Liver (tissue), 9 donors: ENCODE results near the gene DOK6. TPM values are rescaled to one million over a fixed set of nuclear protein-coding genes. Genes with fewer than 3 reads are reported as not detected.

Experiments used
- DNase-seq: peaks from one replicate; pipeline ENCODE4 v3.0.0-alpha.2; 2017; ENCODE audit warnings: low spot score
- H3K27ac ChIP-seq, 2 donors: one replicate each; pipeline ENCODE4 v1.7.0; 2013; ENCODE audit warnings: inconsistent platforms in 2 of 2, low read length in 2 of 2, control low read depth in 1 of 2, low read depth in 1 of 2, mild to moderate bottlenecking in 1 of 2
- H3K27me3 ChIP-seq, 4 donors: one replicate each; pipeline versions ENCODE4 v1.6.1 to v1.7.0; 2013; ENCODE audit warnings: low read length in 3 of 4, inconsistent platforms in 1 of 4, mild to moderate bottlenecking in 1 of 4, moderate library complexity in 1 of 4; ENCODE audit not compliant: control insufficient read depth in 4 of 4, insufficient read depth in 4 of 4
- H3K36me3 ChIP-seq, 4 donors: one replicate each; pipeline versions ENCODE4 v1.6.1 to v1.7.0; 2013; ENCODE audit warnings: low read length in 3 of 4, mild to moderate bottlenecking in 3 of 4, low read depth in 1 of 4, moderate library complexity in 1 of 4; ENCODE audit not compliant: control insufficient read depth in 4 of 4, insufficient read depth in 3 of 4
- H3K4me1 ChIP-seq, 4 donors: one replicate each; pipeline versions ENCODE4 v1.6.1 to v1.7.0; 2013; ENCODE audit warnings: low read length in 3 of 4, mild to moderate bottlenecking in 3 of 4, moderate library complexity in 1 of 4; ENCODE audit not compliant: control insufficient read depth in 4 of 4, insufficient read depth in 4 of 4
- H3K4me3 ChIP-seq, 3 donors: one replicate each; pipeline versions ENCODE4 v1.6.1 to v1.7.0; 2013; ENCODE audit warnings: low read length in 3 of 3, control low read depth in 1 of 3, low read depth in 1 of 3, mild to moderate bottlenecking in 1 of 3
- H3K9ac ChIP-seq, 2 donors: one replicate each; pipeline ENCODE4 v1.7.0; 2013; ENCODE audit warnings: low read length in 2 of 2, mild to moderate bottlenecking in 2 of 2, moderate library complexity in 2 of 2, control low read depth in 1 of 2, low read depth in 1 of 2
- H3K9me3 ChIP-seq, 4 donors: one replicate each; pipeline versions ENCODE4 v1.6.1 to v1.7.0; 2013; ENCODE audit warnings: low read length in 3 of 4; ENCODE audit not compliant: control insufficient read depth in 4 of 4
- ATF3 ChIP-seq: IDR thresholded peaks from 2 replicates; pipeline ENCODE4 v1.6.1; 2016; ENCODE audit warnings: antibody characterized with exemption
- CTCF ChIP-seq: fragments of 150-350 bp; IDR thresholded peaks from 2 replicates; pipeline ENCODE4 v1.5.1; 2017; ENCODE audit warnings: improper control_type of control experiment, low read depth, low read length; ENCODE audit not compliant: missing input control
- EGR1 ChIP-seq, 2 donors: IDR thresholded peaks; 2 replicates each; pipeline ENCODE4 v1.6.1; 2016 to 2018; ENCODE audit warnings: antibody characterized with exemption in 2 of 2, low read depth in 2 of 2
- FOXA1 ChIP-seq: IDR thresholded peaks from 2 replicates; pipeline ENCODE4 v1.6.1; 2016; ENCODE audit warnings: antibody characterized with exemption
- FOXA2 ChIP-seq: IDR thresholded peaks from 2 replicates; pipeline ENCODE4 v1.6.1; 2016; ENCODE audit warnings: antibody characterized with exemption
- HNF4A ChIP-seq, 2 donors: conservative IDR thresholded peaks; 2 replicates each; pipeline ENCODE4 v1.6.1; 2016; ENCODE audit warnings: antibody characterized with exemption in 2 of 2, mild to moderate bottlenecking in 2 of 2
- HNF4G ChIP-seq: IDR thresholded peaks from 2 replicates; pipeline ENCODE4 v1.6.1; 2016; ENCODE audit warnings: antibody characterized with exemption
- JUND ChIP-seq, 2 donors: IDR thresholded peaks; 2 replicates each; pipeline ENCODE4 v1.6.1; 2016; ENCODE audit warnings: antibody characterized with exemption in 2 of 2
- MAX ChIP-seq: IDR thresholded peaks from 2 replicates; pipeline ENCODE4 v1.6.1; 2016; ENCODE audit warnings: antibody characterized with exemption
- NR2F2 ChIP-seq: IDR thresholded peaks from 2 replicates; pipeline ENCODE4 v1.6.1; 2016; ENCODE audit warnings: antibody characterized with exemption
- REST ChIP-seq: IDR thresholded peaks from 2 replicates; pipeline ENCODE4 v1.6.1; 2016; ENCODE audit warnings: antibody characterized with exemption, mild to moderate bottlenecking
- RXRA ChIP-seq, 2 donors: IDR thresholded peaks; 2 replicates each; pipeline ENCODE4 v1.6.1; 2017 to 2018; ENCODE audit warnings: antibody characterized with exemption in 2 of 2, mild to moderate bottlenecking in 1 of 2
- SP1 ChIP-seq: IDR thresholded peaks from 2 replicates; pipeline ENCODE4 v1.6.1; 2018; ENCODE audit warnings: antibody characterized with exemption, mild to moderate bottlenecking
- TAF1 ChIP-seq: conservative IDR thresholded peaks from 2 replicates; pipeline ENCODE4 v1.6.1; 2016; ENCODE audit warnings: antibody characterized with exemption, mild to moderate bottlenecking
- WGBS: extraction: QIAGEN DNeasy Blood & Tissue Kit; methylation state at CpG from one replicate; pipeline ENCODE4 v1.1.7; 2013; 5-methylcytosine and 5-hydroxymethylcytosine counted together
- polyA plus RNA-seq, 2 donors: library from polyadenylated mRNA; stranded (reverse) in 1 of 2; unstranded in 1 of 2; fragments of 200-250 nt in 1 of 2; fragments of >200 nt in 1 of 2; fragmentation: Nextera tagmentation in 1 of 2; extraction: Ambion mirVana in 1 of 2; gene quantifications; one replicate each; pipeline versions ENCODE4 v1.2.1 to v1.2.3, GENCODE V29; 2013 to 2015
- total RNA-seq, 2 donors: library from RNA; depleted of rRNA; stranded (reverse); fragments of >200 nt; gene quantifications; one replicate each; pipeline ENCODE4 v1.2.3, GENCODE V29; 2014
- donor health status: healthy.
- donor health status: healthy.
- donor health status: healthy.
- donor health status: healthy.
- donor health status: healthy.

DOK6 gene
- total and polyA plus RNA-seq, 4 donors: 0.08 to 1.1 (median 0.67) TPM

DNA sequence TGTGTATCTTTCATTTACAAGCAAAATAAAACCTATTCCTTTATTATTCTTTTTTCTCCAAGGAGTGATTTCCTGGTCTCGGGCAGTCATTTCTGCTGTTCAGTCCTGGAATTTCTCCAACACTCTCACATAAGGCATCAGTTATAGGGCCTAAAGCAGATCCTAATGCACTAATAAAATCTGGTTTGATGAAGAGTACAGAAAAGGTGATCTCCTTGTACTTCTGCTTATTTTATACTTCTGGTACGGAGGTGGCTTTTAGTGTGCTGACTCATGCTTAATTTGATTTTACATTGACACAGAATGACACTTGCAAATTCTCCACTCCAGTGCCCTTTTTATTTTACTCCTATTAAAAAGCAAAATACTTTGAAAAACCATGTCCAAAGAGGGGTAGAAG, 157.4 kb downstream of the DOK6 start:
- Histone ChIP-seq H3K9ac (no peak overlapping the region), H3K36me3 (no peaks in the 10 kb centered on the region), H3K9me3 (no peaks in the 10 kb centered on the region), H3K4me3 (no peak overlapping the region), H3K27me3 (no peaks in the 10 kb centered on the region), H3K27ac (no peak overlapping the region), H3K4me1 (no peaks in the 10 kb centered on the region)
- WGBS: 77% methylated on average over 2 of the region's 2 CpGs
- TF ChIP-seq EGR1 (IDR thresholded peaks at IDR 0.05; ENCODE audit: low read depth in 2 of 2) (no peak), JUND (IDR thresholded peaks at IDR 0.05) (no peak), ATF3 (no peak), MAX (no peak), RXRA (IDR thresholded peaks at IDR 0.05) (no peak), REST (no peak)
- DNase-seq: no peak

DNA sequence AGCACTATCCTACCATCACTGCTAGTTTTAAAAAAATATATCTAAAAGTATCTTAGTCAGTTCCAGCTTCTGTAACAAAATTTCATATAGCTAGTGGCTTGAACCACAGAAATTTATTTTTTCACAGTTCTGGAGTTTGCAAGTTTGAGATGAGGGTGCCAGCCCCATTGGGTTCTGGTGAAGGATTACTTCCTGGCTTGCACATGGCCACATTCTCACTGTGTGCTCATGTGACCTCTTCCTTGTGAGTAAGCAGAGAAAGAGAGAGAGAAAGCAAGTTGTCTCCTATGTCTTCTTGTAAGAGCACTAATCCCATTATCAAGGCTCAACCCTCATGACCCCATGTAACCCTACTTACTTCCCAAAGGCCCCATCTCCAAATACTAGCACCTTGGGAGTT, 158.9 kb downstream of the DOK6 start:
- Histone ChIP-seq H3K27ac (no peak overlapping the region), H3K9ac (no peak overlapping the region), H3K4me1 (no peaks in the 10 kb centered on the region), H3K9me3 (no peaks in the 10 kb centered on the region), H3K36me3 (no peaks in the 10 kb centered on the region), H3K27me3 (no peaks in the 10 kb centered on the region), H3K4me3 (no peak overlapping the region)
- TF ChIP-seq TAF1: no peak
- no peak for TF ChIP-seq FOXA1
- TF ChIP-seq HNF4A (conservative IDR thresholded peaks at IDR 0.05): no peak
- TF ChIP-seq CTCF: no peak
- no peak for TF ChIP-seq RXRA (IDR thresholded peaks at IDR 0.05)
- TF ChIP-seq FOXA2: no peak
- TF ChIP-seq SP1: no peak
- DNase-seq: no peak

GRCh38 chr18:69564602-69565001, 163.9 kb downstream of the DOK6 start:
- Histone ChIP-seq H3K27ac (no peak overlapping the region), H3K27me3 (no peaks in the 10 kb centered on the region), H3K9ac (no peak overlapping the region), H3K9me3 (peaks cover 0 to 2% (median 0%) of the 10 kb centered on the region in 4 donors), H3K4me1 (no peaks in the 10 kb centered on the region), H3K36me3 (no peaks in the 10 kb centered on the region), H3K4me3 (no peak overlapping the region)
- no peak for DNase-seq
- no peak for TF ChIP-seq HNF4G
- TF ChIP-seq NR2F2: no peak
- TF ChIP-seq JUND (IDR thresholded peaks at IDR 0.05): no peak
- WGBS: 97% methylated on average over 2 of the region's 2 CpGs
